Right cardiac atrium (tissue), 5 donors: ENCODE measurements around the gene XCL1. TPM values are rescaled to one million over a fixed set of nuclear protein-coding genes. Genes with fewer than 3 reads are reported as not detected.

Source experiments
- ATAC-seq, 2 donors: fragments of 200-7000 bp; cut with Tn5 transposase; one replicate each; pipeline versions ENCODE4 v1.8.0 to v1.9.1; 2020; ENCODE audit warnings: moderate library complexity in 2 of 2, mild to moderate bottlenecking in 1 of 2
- DNase-seq, 3 donors: peaks; one replicate each; pipeline ENCODE4 v3.0.0-alpha.2; 2020
- H3K27ac ChIP-seq: one replicate; pipeline ENCODE4 v1.5.1; 2013; ENCODE audit warnings: mild to moderate bottlenecking, low read length, control low read depth, moderate library complexity
- H3K27me3 ChIP-seq: one replicate; pipeline ENCODE4 v1.6.1; 2013; ENCODE audit not compliant: control insufficient read depth, insufficient read depth
- H3K4me1 ChIP-seq: one replicate; pipeline ENCODE4 v1.6.1; 2013; ENCODE audit warnings: low read length; ENCODE audit not compliant: control insufficient read depth, insufficient read depth
- H3K4me3 ChIP-seq: one replicate; pipeline ENCODE4 v1.5.1; 2013; ENCODE audit warnings: low read length, control low read depth
- H3K9me3 ChIP-seq: one replicate; pipeline ENCODE4 v1.6.1; 2013; ENCODE audit warnings: low read length; ENCODE audit not compliant: control insufficient read depth
- WGBS: extraction: QIAGEN DNeasy Blood & Tissue Kit; methylation state at CpG from one replicate; pipeline ENCODE4 v1.1.7; 2013; 5-methylcytosine and 5-hydroxymethylcytosine counted together
- intact Hi-C, 4 donors: fragments of 100-400 bp; cut with DNase I; formaldehyde crosslinking; loops; one replicate each; pipeline versions ENCODE4 v1.11.0 to v1.14.0; 2022 to 2023
- polyA plus RNA-seq: library from polyadenylated mRNA; stranded (reverse); fragments of 200-250 nt; gene quantifications from one replicate; pipeline ENCODE4 v1.2.3, GENCODE V29; 2013
- total RNA-seq, 4 donors: library from RNA; stranded (reverse); fragmentation: NEBNext Ultra II Directional; extraction: Animal tissue kit (Norgen Biotek cat#: 25700); gene quantifications; one replicate each; pipeline ENCODE4 v1.2.1, GENCODE V29; 2021
- donor health status: healthy with polysubstance abuse.
- donor health status: DM: no; HTN: yes; CAD: no.
- donor health status: DM: no; HTN: no; CAD: no.
- donor health status: DM: no; HTN: yes; CAD: no; lungs with severe emphysema.
- donor health status: DM: yes; HTN: yes; CAD: no.

The XCL1 gene
- total and polyA plus RNA-seq, 5 donors = 0.23 to 0.38 TPM; not detected in 3

GRCh38 chr1:168621356-168621755 is 45.0 kb downstream of the XCL1 start:
- Histone ChIP-seq H3K4me3 (no peak overlapping the region), H3K9me3 (no peaks in the 10 kb centered on the region), H3K27me3 (no peaks in the 10 kb centered on the region), H3K4me1 (peaks cover 2% of the 10 kb centered on the region), H3K27ac (peak overlapping the region; percentile 36)
- DNase-seq = no peak
- WGBS = 47% methylated on average over 1 of the region's 1 CpG
- intact Hi-C loops = no loop called here
- peak; percentile 31 to 55 for ATAC-seq

- no peak overlapping the region for H3K27ac ChIP-seq
- WGBS = 42% methylated on average over 8 of the region's 8 CpGs
- no peaks in the 10 kb centered on the region for H3K27me3 ChIP-seq
- intact Hi-C loops = no loop called here
- H3K4me1 ChIP-seq = peaks cover 2% of the 10 kb centered on the region
- ATAC-seq = peak; percentile 73 to 90
- peak in 1 of 3 donors; percentile 41 for DNase-seq
- no peak overlapping the region for H3K4me3 ChIP-seq
- no peaks in the 10 kb centered on the region for H3K9me3 ChIP-seq
Observed at GRCh38 chr1:168623003-168623828, 46.8 kb downstream of the XCL1 start.

- Histone ChIP-seq H3K4me3 (no peak overlapping the region), H3K9me3 (no peaks in the 10 kb centered on the region), H3K27me3 (no peaks in the 10 kb centered on the region), H3K27ac (no peak overlapping the region), H3K4me1 (peaks cover 2% of the 10 kb centered on the region)
- DNase-seq (no peak), ATAC-seq (no peak)
- intact Hi-C loops = no loop called here
- 97% methylated on average over 4 of the region's 4 CpGs for WGBS
Observed at GRCh38 chr1:168623831-168624230, 47.4 kb downstream of the XCL1 start.

- H3K27me3 ChIP-seq = no peaks in the 10 kb centered on the region
- no peak overlapping the region for H3K27ac ChIP-seq
- WGBS = 86% methylated on average over 4 of the region's 4 CpGs
- intact Hi-C loops = no loop called here
- H3K4me3 ChIP-seq = no peak overlapping the region
- H3K9me3 ChIP-seq = no peaks in the 10 kb centered on the region
- DNase-seq = no peak
- peaks cover 2% of the 10 kb centered on the region for H3K4me1 ChIP-seq
- ATAC-seq = peak in 1 of 2 donors; percentile 27
Observed at GRCh38 chr1:168626326-168626725, 49.9 kb downstream of the XCL1 start.

GRCh38 chr1:168627370-168627769 is 51.0 kb downstream of the XCL1 start:
- Histone ChIP-seq H3K27ac (no peak overlapping the region), H3K9me3 (no peaks in the 10 kb centered on the region), H3K4me3 (no peak overlapping the region), H3K27me3 (no peaks in the 10 kb centered on the region), H3K4me1 (peaks cover 2% of the 10 kb centered on the region)
- 84% methylated on average over 1 of the region's 1 CpG for WGBS
- no peak for DNase-seq
- intact Hi-C loops = no loop called here
- no peak for ATAC-seq

- Histone ChIP-seq H3K4me3 (no peak overlapping the region), H3K4me1 (no peaks in the 10 kb centered on the region), H3K27ac (no peak overlapping the region), H3K27me3 (no peaks in the 10 kb centered on the region), H3K9me3 (no peaks in the 10 kb centered on the region)
- ATAC-seq (no peak), DNase-seq (no peak)
- intact Hi-C loops = no loop called here
Observed at GRCh38 chr1:168628807-168629206, 52.4 kb downstream of the XCL1 start.

- no peaks in the 10 kb centered on the region for H3K27me3 ChIP-seq
- ATAC-seq = no peak
- DNase-seq = no peak
- H3K27ac ChIP-seq = no peak overlapping the region
- intact Hi-C loops = no loop called here
- H3K4me1 ChIP-seq = no peaks in the 10 kb centered on the region
- no peaks in the 10 kb centered on the region for H3K9me3 ChIP-seq
- H3K4me3 ChIP-seq = no peak overlapping the region
- 90% methylated on average over 1 of the region's 1 CpG for WGBS
Observed at GRCh38 chr1:168629466-168629865, 53.1 kb downstream of the XCL1 start.

Other genes starting within 250 kb of the XCL1 start
- gene XCL2, start 32.6 kb upstream of the XCL1 start, total RNA-seq = under 1 TPM in 1 of 4 donors, not detected in 3; 0.60 TPM
- gene XCL2, start 32.6 kb upstream of the XCL1 start, polyA plus RNA-seq = not detected
- gene DPT, start 152.6 kb downstream of the XCL1 start, total RNA-seq = 100 to 1,000 TPM in 3 of 4 donors, 10 to 100 TPM in 1; 77.0 to 151 (median 119) TPM
- gene DPT, start 152.6 kb downstream of the XCL1 start, polyA plus RNA-seq = 77.0 TPM